GM19193 (cell line): ENCODE results near the gene IGFL1.

Experiments used
- POLR2A ChIP-seq: IDR thresholded peaks from 4 replicates; pipeline ENCODE4 v1.6.1; 2011; ENCODE audit not compliant: insufficient read depth, insufficient read length; ENCODE audit errors: extremely low read depth

The IGFL1 gene

GRCh38 chr19:46250076-46250735 is 20.7 kb downstream of the IGFL1 start:
- no peak for TF ChIP-seq POLR2A

- TF ChIP-seq POLR2A = no peak
These were observed 21.9 kb downstream of the IGFL1 start for GRCh38 chr19:46251416-46251815.

- no peak for TF ChIP-seq POLR2A
These were observed 25.2 kb downstream of the IGFL1 start for GRCh38 chr19:46254776-46255175.

GRCh38 chr19:46256855-46257254 is 27.3 kb downstream of the IGFL1 start:
- no peak for TF ChIP-seq POLR2A

- TF ChIP-seq POLR2A = no peak
These were observed 35.8 kb downstream of the IGFL1 start for GRCh38 chr19:46265217-46265828.

GRCh38 chr19:46269101-46269500 is 39.6 kb downstream of the IGFL1 start:
- no peak for TF ChIP-seq POLR2A

GRCh38 chr19:46270521-46271256 is 41.1 kb downstream of the IGFL1 start:
- no peak for TF ChIP-seq POLR2A

- TF ChIP-seq POLR2A = no peak
These were observed 42.1 kb downstream of the IGFL1 start for GRCh38 chr19:46271481-46272197.

- TF ChIP-seq POLR2A = no peak
These were observed 49.6 kb downstream of the IGFL1 start for GRCh38 chr19:46279177-46279576.
